NCI-H1694 treated with DMSO at 0.1 percent for 48 hours (cell line): ENCODE results near the gene INSYN1.
"Not testable (repeated sequence)": the region's sequence is repeated elsewhere in the genome, so short reads cannot be mapped to it uniquely, and the experiment has no call there.

Experiments
- DNase-seq: peaks from one replicate; lab custom pipeline; 2025; lab: John Stamatoyannopoulos, UW

Gene INSYN1

GRCh38 chr15:73753250-73754130, at the start of gene INSYN1:
Gene INSYN1, minus strand, starts transcription at chr15:73753351. Its CDS starts 2,221 bp downstream, at chr15:73751130.
- DNase-seq, result no peak

GRCh38 chr15:73802431-73803041, 49.4 kb upstream of the INSYN1 start:
- peak; percentile 11 for DNase-seq

GRCh38 chr15:73800662-73801345, 47.7 kb upstream of the INSYN1 start:
- DNase-seq, result peak; percentile 24

GRCh38 chr15:73799466-73799865, 46.3 kb upstream of the INSYN1 start:
- DNase-seq, result no peak

- DNase-seq, result no peak
Measured at GRCh38 chr15:73797366-73798158, 44.4 kb upstream of the INSYN1 start.

- no peak for DNase-seq
Measured at GRCh38 chr15:73796331-73796831, 43.2 kb upstream of the INSYN1 start.

GRCh38 chr15:73794443-73795133, 41.4 kb upstream of the INSYN1 start:
- DNase-seq, result no peak

GRCh38 chr15:73792899-73793541, 39.9 kb upstream of the INSYN1 start:
- DNase-seq, result not testable (repeated sequence)

- no peak for DNase-seq
Measured at GRCh38 chr15:73792415-73792814, 39.3 kb upstream of the INSYN1 start.

GRCh38 chr15:73789521-73790240, 36.5 kb upstream of the INSYN1 start:
- DNase-seq, result no peak

GRCh38 chr15:73787621-73788020, 34.5 kb upstream of the INSYN1 start:
- DNase-seq, result no peak

- DNase-seq, result no peak
Measured at GRCh38 chr15:73786538-73786937, 33.4 kb upstream of the INSYN1 start.

GRCh38 chr15:73785256-73786014, 32.3 kb upstream of the INSYN1 start:
- not testable (repeated sequence) for DNase-seq

GRCh38 chr15:73784291-73784690, 31.1 kb upstream of the INSYN1 start:
- DNase-seq, result no peak

GRCh38 chr15:73782344-73782959, 29.3 kb upstream of the INSYN1 start:
- DNase-seq, result peak; percentile 7

- DNase-seq, result no peak
Measured at GRCh38 chr15:73781038-73781925, 28.1 kb upstream of the INSYN1 start.

- DNase-seq, result no peak
Measured at GRCh38 chr15:73779974-73780373, 26.8 kb upstream of the INSYN1 start.

GRCh38 chr15:73777741-73778140, 24.6 kb upstream of the INSYN1 start:
- no peak for DNase-seq
